Measurements from ENCODE around the gene MYL11.

DNA sequence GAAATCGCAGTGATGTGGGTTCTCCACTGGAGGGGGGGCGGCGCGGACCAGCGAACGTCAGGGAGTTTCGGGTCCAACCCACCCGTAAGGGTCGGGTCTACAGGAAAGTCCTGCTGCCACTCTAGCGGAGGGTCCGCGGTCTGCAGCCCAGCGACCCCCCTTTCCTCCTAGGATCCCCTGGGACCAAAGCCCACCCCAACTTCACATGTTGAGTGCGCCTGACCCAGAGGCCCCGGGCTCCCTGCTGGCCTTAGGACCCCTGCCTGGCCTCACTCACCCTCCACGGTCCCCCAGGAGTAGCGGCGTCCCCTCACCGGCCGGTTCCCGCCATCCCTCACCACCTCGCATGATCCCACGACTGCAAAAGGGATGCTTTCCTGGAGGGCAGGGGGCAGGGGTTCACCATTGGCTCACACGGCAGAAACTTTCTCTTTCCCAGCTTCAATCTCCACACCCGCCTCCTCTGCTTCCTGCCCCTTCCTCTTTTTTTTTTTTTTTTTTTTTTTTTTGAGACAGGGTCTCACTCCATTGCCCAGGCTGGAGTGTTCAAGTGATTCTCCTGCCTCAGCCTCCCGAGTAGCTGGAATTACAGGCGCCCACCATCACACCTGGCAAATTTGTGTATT, 4.7 kb downstream of the MYL11 start:
- TF ChIP-seq, protein P1, sequence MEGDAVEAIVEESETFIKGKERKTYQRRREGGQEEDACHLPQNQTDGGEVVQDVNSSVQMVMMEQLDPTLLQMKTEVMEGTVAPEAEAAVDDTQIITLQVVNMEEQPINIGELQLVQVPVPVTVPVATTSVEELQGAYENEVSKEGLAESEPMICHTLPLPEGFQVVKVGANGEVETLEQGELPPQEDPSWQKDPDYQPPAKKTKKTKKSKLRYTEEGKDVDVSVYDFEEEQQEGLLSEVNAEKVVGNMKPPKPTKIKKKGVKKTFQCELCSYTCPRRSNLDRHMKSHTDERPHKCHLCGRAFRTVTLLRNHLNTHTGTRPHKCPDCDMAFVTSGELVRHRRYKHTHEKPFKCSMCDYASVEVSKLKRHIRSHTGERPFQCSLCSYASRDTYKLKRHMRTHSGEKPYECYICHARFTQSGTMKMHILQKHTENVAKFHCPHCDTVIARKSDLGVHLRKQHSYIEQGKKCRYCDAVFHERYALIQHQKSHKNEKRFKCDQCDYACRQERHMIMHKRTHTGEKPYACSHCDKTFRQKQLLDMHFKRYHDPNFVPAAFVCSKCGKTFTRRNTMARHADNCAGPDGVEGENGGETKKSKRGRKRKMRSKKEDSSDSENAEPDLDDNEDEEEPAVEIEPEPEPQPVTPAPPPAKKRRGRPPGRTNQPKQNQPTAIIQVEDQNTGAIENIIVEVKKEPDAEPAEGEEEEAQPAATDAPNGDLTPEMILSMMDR (IDR thresholded peaks at IDR 0.05; ENCODE audit: low read depth, low read length): no peak
- no peak for TF ChIP-seq POLR2A (IDR thresholded peaks at IDR 0.05; ENCODE audit: extremely low read depth, insufficient read length)
- TF ChIP-seq, protein P2, sequence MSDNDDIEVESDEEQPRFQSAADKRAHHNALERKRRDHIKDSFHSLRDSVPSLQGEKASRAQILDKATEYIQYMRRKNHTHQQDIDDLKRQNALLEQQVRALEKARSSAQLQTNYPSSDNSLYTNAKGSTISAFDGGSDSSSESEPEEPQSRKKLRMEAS (IDR thresholded peaks at IDR 0.05; ENCODE audit: low read depth, low read length): no peak

Measured in NB4 (cell line).